Frontal cortex (tissue), 4 donors: ENCODE data around the gene KRTAP5-5. TPM values are rescaled to one million over a fixed set of nuclear protein-coding genes. Genes with fewer than 3 reads are reported as not detected.
"Not testable (repeated sequence)": the region's sequence is repeated elsewhere in the genome, so short reads cannot be mapped to it uniquely, and the experiment has no call there.

Experiments used
- DNase-seq, 2 donors: peaks; one replicate each; pipeline ENCODE4 v3.0.0; 2012; ENCODE audit warnings: low spot score in 2 of 2
- FAIRE-seq: peaks from 2 replicates; lab custom pipeline; 2012; peaks lifted over from hg19 to GRCh38; lab: Jason Lieb, UNC
- total RNA-seq: library from RNA; depleted of rRNA; stranded (reverse); fragments of >200 nt; gene quantifications from one replicate; pipeline ENCODE4 v1.2.3, GENCODE V29; 2014
- donor health status: control.
- donor health status: control.
- donor health status: control.

KRTAP5-5 gene
- total RNA-seq, 1 donor from 2014 or later = not detected

GRCh38 chr11:1605923-1606322 is 23.7 kb upstream of the KRTAP5-5 start:
- not testable (repeated sequence) for DNase-seq, FAIRE-seq

- DNase-seq, FAIRE-seq: not testable (repeated sequence)
These were observed 22.3 kb upstream of the KRTAP5-5 start for GRCh38 chr11:1607156-1607845.

GRCh38 chr11:1607901-1608300 is 21.7 kb upstream of the KRTAP5-5 start:
- not testable (repeated sequence) for DNase-seq, FAIRE-seq

- DNase-seq (no peak), FAIRE-seq (no peak)
These were observed 21.2 kb upstream of the KRTAP5-5 start, which contains the start of gene KRTAP5-3 for GRCh38 chr11:1608363-1608762. KRTAP5-3 (minus strand) TSS chr11:1608463; CDS start chr11:1608385, 78 bp downstream.

- DNase-seq (no peak), FAIRE-seq (no peak)
These were observed 11.3 kb upstream of the KRTAP5-5 start for GRCh38 chr11:1618231-1618630.

GRCh38 chr11:1619449-1619848 is 10.1 kb upstream of the KRTAP5-5 start:
- DNase-seq (no peak), FAIRE-seq (no peak)

- FAIRE-seq (no peak), DNase-seq (no peak)
These were observed 7.5 kb upstream of the KRTAP5-5 start, which contains the start of gene KRTAP5-4 for GRCh38 chr11:1622086-1622485. KRTAP5-4 (minus strand) TSS chr11:1622138; CDS start chr11:1622093, 45 bp downstream.

GRCh38 chr11:1623716-1624115 is 5.9 kb upstream of the KRTAP5-5 start:
- FAIRE-seq (no peak), DNase-seq (no peak)

- no peak for DNase-seq
- no peak for FAIRE-seq
These were observed 5.0 kb upstream of the KRTAP5-5 start for GRCh38 chr11:1624621-1625020.

- DNase-seq (no peak), FAIRE-seq (no peak)
These were observed 4.0 kb upstream of the KRTAP5-5 start for GRCh38 chr11:1625541-1625940.

GRCh38 chr11:1628506-1629325 is 859 bp upstream of the KRTAP5-5 start:
- FAIRE-seq = no peak
- peak; percentile 71 to 82 for DNase-seq

- no peak for FAIRE-seq
- DNase-seq = no peak
These were observed 696 bp downstream of the KRTAP5-5 start for GRCh38 chr11:1630271-1630670.

- FAIRE-seq = no peak
These were observed 1.5 kb downstream of the KRTAP5-5 start for GRCh38 chr11:1631066-1631568.

GRCh38 chr11:1632053-1632714 is 2.6 kb downstream of the KRTAP5-5 start:
- FAIRE-seq (no peak), DNase-seq (no peak)

More at GRCh38 chr11:1631066-1631568, 1.5 kb downstream of the KRTAP5-5 start:
- no peak for DNase-seq

GRCh38 chr11:1633864-1634263 is 4.3 kb downstream of the KRTAP5-5 start:
- no peak for DNase-seq
- no peak for FAIRE-seq

- FAIRE-seq = no peak
These were observed 6.8 kb downstream of the KRTAP5-5 start for GRCh38 chr11:1636291-1636950.

GRCh38 chr11:1637628-1638027 is 8.1 kb downstream of the KRTAP5-5 start:
- FAIRE-seq (peak; percentile 33), DNase-seq (no peak)

More at GRCh38 chr11:1636291-1636950, 6.8 kb downstream of the KRTAP5-5 start:
- DNase-seq = no peak

GRCh38 chr11:1638344-1638743 is 8.8 kb downstream of the KRTAP5-5 start:
- FAIRE-seq (no peak), DNase-seq (no peak)

GRCh38 chr11:1639102-1639620 is 9.6 kb downstream of the KRTAP5-5 start:
- DNase-seq (no peak), FAIRE-seq (no peak)
